ENCODE measurements around the gene SRGAP2B. TPM values are rescaled to one million over a fixed set of nuclear protein-coding genes. Genes with fewer than 3 reads are reported as not detected.
"Not testable (repeated sequence)": the region's sequence is repeated elsewhere in the genome, so short reads cannot be mapped to it uniquely, and the experiment has no call there.

The SRGAP2B gene
- total and polyA plus RNA-seq, 2 of the 8 experiments (the other 6 are each of a cell fraction or from before 2014, with no cell fraction given), result 4.9 to 39.5 TPM

DNA sequence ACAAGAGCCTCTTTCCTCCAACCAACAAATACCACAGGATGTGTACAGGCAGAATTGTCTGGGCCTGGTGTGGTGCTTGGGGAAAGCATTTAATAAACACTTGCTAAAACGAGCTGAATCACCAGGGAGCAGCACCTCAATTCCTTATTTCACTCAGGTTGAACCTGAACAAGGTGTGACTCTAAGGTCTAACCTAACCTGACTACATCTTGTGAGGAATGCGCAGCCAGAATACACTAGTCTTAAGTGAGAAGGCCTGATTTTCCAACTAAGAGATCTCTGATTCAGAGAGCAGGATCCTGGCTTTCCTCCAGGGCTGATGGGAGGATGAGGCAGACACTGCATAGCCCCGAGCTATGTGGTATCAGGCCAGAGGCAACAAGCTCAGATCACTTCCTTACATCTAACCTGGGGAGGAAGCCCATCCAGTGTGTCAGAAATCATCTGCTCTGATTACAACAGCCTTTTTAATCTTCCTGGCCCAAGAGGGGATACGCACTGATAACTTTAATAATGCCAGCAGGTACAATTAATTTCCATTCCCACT is 158.9 kb downstream of the SRGAP2B start:
- H4K20me1 ChIP-seq (replicated peaks in 1 of 2; ENCODE audit: control insufficient read depth in 1 of 2, insufficient read depth in 2 of 2, low read length in 2 of 2); H3K27me3 ChIP-seq (replicated peaks in 1 of 4; ENCODE audit: control insufficient read depth in 3 of 4, extremely low read depth in 1 of 4, insufficient read depth in 3 of 4, low read length in 3 of 4); H3K79me1 ChIP-seq (ENCODE audit: low read depth, low read length); H3K4me2 ChIP-seq (ENCODE audit: insufficient read depth in 1 of 2, low read depth in 2 of 2, low read length in 2 of 2); H4K5ac ChIP-seq (ENCODE audit: insufficient read length, low read depth, low read length); H2BK5ac ChIP-seq (ENCODE audit: low read depth, low read length); H3K27ac ChIP-seq (ENCODE audit: low read depth, low read length); H3K23ac ChIP-seq (ENCODE audit: insufficient read length); H4K91ac ChIP-seq (replicated peaks; ENCODE audit: insufficient read length, low read length); H2BK12ac ChIP-seq (ENCODE audit: low read depth, low read length); H3K36me3 ChIP-seq (ENCODE audit: control insufficient read depth in 2 of 4, insufficient read depth in 4 of 4, low read length in 3 of 4); POLR2A ChIA-PET (ENCODE audit: partially characterized antibody); H3K56ac ChIP-seq (replicated peaks; ENCODE audit: insufficient read length, low read depth, low read length); H3K79me2 ChIP-seq (ENCODE audit: control insufficient read depth in 1 of 2, insufficient read depth in 2 of 2, low read length in 2 of 2); H2BK120ac ChIP-seq (replicated peaks; ENCODE audit: low read depth, low read length); H2BK20ac ChIP-seq (ENCODE audit: low read length); H3K4me1 ChIP-seq (replicated peaks in 1 of 4; ENCODE audit: control insufficient read depth in 3 of 4, insufficient read depth in 4 of 4, low read length in 3 of 4); FAIRE-seq; CTCF ChIA-PET (ENCODE audit: partially characterized antibody); H3K4ac ChIP-seq (replicated peaks; ENCODE audit: insufficient read length, low read depth, low read length); H3K4me3 ChIP-seq (ENCODE audit: extremely low read depth in 1 of 4, insufficient read depth in 2 of 4, low read depth in 3 of 4, low read length in 4 of 4); H2BK15ac ChIP-seq (ENCODE audit: low read length); H3K23me2 ChIP-seq (ENCODE audit: low read depth, low read length); DNase-seq (ENCODE audit: low read depth in 1 of 2, low spot score in 2 of 2); H2AK5ac ChIP-seq (ENCODE audit: low read depth, low read length); H3K9ac ChIP-seq (replicated peaks in 1 of 4; ENCODE audit: extremely low read depth in 1 of 4, low read depth in 3 of 4, low read length in 3 of 4); H2AFZ ChIP-seq (ENCODE audit: low read length); H3K9me3 ChIP-seq (ENCODE audit: insufficient read depth in 2 of 2, low read depth in 1 of 2, low read length in 1 of 2); H4K8ac ChIP-seq (ENCODE audit: extremely low read depth, insufficient read depth, low read length); H3K14ac ChIP-seq (ENCODE audit: insufficient read length); H3K18ac ChIP-seq (ENCODE audit: extremely low read depth, low read length): not testable (repeated sequence)
- WGBS, 2 experiments (ENCODE audit: extremely low coverage in 1 of 2, insufficient coverage in 1 of 2, insufficient read length in 1 of 2, insufficient replicate concordance in 2 of 2, low coverage in 1 of 2, low lambda C conversion rate in 2 of 2, missing lambda C conversion rate in 1 of 2), result no CpG with 5 or more reads among the region's 4 CpGs

DNA sequence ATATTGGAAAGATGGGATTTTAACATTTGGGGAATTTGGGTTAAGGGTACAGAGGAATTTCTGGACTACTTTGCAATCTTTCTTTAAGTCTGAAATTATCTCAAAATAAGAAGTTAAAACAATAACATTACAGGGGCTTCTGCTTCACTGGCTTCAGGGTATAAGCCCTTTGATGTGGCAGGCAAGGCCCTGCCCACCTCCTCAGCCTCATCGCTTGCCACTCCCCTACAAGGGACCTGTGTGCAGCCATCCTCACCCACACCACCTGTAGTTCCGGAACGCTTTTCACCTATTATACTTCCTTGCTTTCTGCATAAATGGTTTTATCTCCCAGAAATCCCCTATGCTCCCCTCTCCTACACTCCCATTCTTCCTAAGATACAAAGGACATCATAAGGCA is 159.8 kb downstream of the SRGAP2B start:
- FAIRE-seq; CTCF ChIA-PET (ENCODE audit: partially characterized antibody); H2AK5ac ChIP-seq (ENCODE audit: low read depth, low read length): not testable (repeated sequence)

More for the DNA sequence above, 159.8 kb downstream of the SRGAP2B start:
- H2BK5ac ChIP-seq (ENCODE audit: low read depth, low read length); H2BK20ac ChIP-seq (ENCODE audit: low read length); H4K5ac ChIP-seq (ENCODE audit: insufficient read length, low read depth, low read length); DNase-seq (ENCODE audit: low read depth in 1 of 2, low spot score in 2 of 2); H3K23me2 ChIP-seq (ENCODE audit: low read depth, low read length); H2BK15ac ChIP-seq (ENCODE audit: low read length); H3K79me1 ChIP-seq (ENCODE audit: low read depth, low read length); H3K27me3 ChIP-seq (replicated peaks in 1 of 4; ENCODE audit: control insufficient read depth in 3 of 4, extremely low read depth in 1 of 4, insufficient read depth in 3 of 4, low read length in 3 of 4); H3K4me3 ChIP-seq (ENCODE audit: extremely low read depth in 1 of 4, insufficient read depth in 2 of 4, low read depth in 3 of 4, low read length in 4 of 4); H4K20me1 ChIP-seq (replicated peaks in 1 of 2; ENCODE audit: control insufficient read depth in 1 of 2, insufficient read depth in 2 of 2, low read length in 2 of 2); H3K9me3 ChIP-seq (ENCODE audit: insufficient read depth in 2 of 2, low read depth in 1 of 2, low read length in 1 of 2); H3K18ac ChIP-seq (ENCODE audit: extremely low read depth, low read length); H4K8ac ChIP-seq (ENCODE audit: extremely low read depth, insufficient read depth, low read length); H2BK12ac ChIP-seq (ENCODE audit: low read depth, low read length); POLR2A ChIA-PET (ENCODE audit: partially characterized antibody); H3K14ac ChIP-seq (ENCODE audit: insufficient read length); H3K36me3 ChIP-seq (ENCODE audit: control insufficient read depth in 2 of 4, insufficient read depth in 4 of 4, low read length in 3 of 4); H3K27ac ChIP-seq (ENCODE audit: low read depth, low read length); H3K56ac ChIP-seq (replicated peaks; ENCODE audit: insufficient read length, low read depth, low read length); H2AFZ ChIP-seq (ENCODE audit: low read length); H3K79me2 ChIP-seq (ENCODE audit: control insufficient read depth in 1 of 2, insufficient read depth in 2 of 2, low read length in 2 of 2); H3K23ac ChIP-seq (ENCODE audit: insufficient read length); H3K4me1 ChIP-seq (replicated peaks in 1 of 4; ENCODE audit: control insufficient read depth in 3 of 4, insufficient read depth in 4 of 4, low read length in 3 of 4); H3K4ac ChIP-seq (replicated peaks; ENCODE audit: insufficient read length, low read depth, low read length); H3K9ac ChIP-seq (replicated peaks in 1 of 4; ENCODE audit: extremely low read depth in 1 of 4, low read depth in 3 of 4, low read length in 3 of 4); H2BK120ac ChIP-seq (replicated peaks; ENCODE audit: low read depth, low read length); H3K4me2 ChIP-seq (ENCODE audit: insufficient read depth in 1 of 2, low read depth in 2 of 2, low read length in 2 of 2); H4K91ac ChIP-seq (replicated peaks; ENCODE audit: insufficient read length, low read length): not testable (repeated sequence)
- no CpG with 5 or more reads among the region's 3 CpGs for WGBS, 2 experiments (ENCODE audit: extremely low coverage in 1 of 2, insufficient coverage in 1 of 2, insufficient read length in 1 of 2, insufficient replicate concordance in 2 of 2, low coverage in 1 of 2, low lambda C conversion rate in 2 of 2, missing lambda C conversion rate in 1 of 2)
